HEK293 (cell line): ENCODE measurements around the gene SORBS2.

Experiments
- CTCF ChIP-seq: fragments of 450-650 bp; formaldehyde crosslinking; IDR thresholded peaks from 2 replicates; pipeline ENCODE4 v1.5.1; 2016; ENCODE audit warnings: missing biosample characterization, missing genetic modification characterization
- HOXD13 ChIP-seq: sonication (generic); formaldehyde crosslinking; IDR thresholded peaks from 2 replicates; pipeline ENCODE4 v1.8.0; 2022; ENCODE audit warnings: missing genetic modification reagents, borderline replicate concordance
- KLF7 ChIP-seq: fragments of 450-650 bp; formaldehyde crosslinking; IDR thresholded peaks from 2 replicates; pipeline ENCODE4 v1.5.1; 2016; ENCODE audit warnings: missing biosample characterization, missing genetic modification characterization, borderline replicate concordance
- ZNF660 ChIP-seq: fragments of 450-650 bp; IDR thresholded peaks from 2 replicates; pipeline ENCODE4 v1.5.1; 2018; ENCODE audit warnings: missing biosample characterization, mild to moderate bottlenecking, missing genetic modification characterization
- TF ChIP-seq, protein P1 (sequence below): fragments of 450-650 bp; formaldehyde crosslinking; conservative IDR thresholded peaks from 2 replicates; pipeline ENCODE4 v1.5.1; 2016; ENCODE audit warnings: low read depth, missing biosample characterization, missing genetic modification characterization

- TF ChIP-seq KLF7 (tag by site-specific recombination) = no peak
- no peak for TF ChIP-seq CTCF
- TF ChIP-seq, protein P1, sequence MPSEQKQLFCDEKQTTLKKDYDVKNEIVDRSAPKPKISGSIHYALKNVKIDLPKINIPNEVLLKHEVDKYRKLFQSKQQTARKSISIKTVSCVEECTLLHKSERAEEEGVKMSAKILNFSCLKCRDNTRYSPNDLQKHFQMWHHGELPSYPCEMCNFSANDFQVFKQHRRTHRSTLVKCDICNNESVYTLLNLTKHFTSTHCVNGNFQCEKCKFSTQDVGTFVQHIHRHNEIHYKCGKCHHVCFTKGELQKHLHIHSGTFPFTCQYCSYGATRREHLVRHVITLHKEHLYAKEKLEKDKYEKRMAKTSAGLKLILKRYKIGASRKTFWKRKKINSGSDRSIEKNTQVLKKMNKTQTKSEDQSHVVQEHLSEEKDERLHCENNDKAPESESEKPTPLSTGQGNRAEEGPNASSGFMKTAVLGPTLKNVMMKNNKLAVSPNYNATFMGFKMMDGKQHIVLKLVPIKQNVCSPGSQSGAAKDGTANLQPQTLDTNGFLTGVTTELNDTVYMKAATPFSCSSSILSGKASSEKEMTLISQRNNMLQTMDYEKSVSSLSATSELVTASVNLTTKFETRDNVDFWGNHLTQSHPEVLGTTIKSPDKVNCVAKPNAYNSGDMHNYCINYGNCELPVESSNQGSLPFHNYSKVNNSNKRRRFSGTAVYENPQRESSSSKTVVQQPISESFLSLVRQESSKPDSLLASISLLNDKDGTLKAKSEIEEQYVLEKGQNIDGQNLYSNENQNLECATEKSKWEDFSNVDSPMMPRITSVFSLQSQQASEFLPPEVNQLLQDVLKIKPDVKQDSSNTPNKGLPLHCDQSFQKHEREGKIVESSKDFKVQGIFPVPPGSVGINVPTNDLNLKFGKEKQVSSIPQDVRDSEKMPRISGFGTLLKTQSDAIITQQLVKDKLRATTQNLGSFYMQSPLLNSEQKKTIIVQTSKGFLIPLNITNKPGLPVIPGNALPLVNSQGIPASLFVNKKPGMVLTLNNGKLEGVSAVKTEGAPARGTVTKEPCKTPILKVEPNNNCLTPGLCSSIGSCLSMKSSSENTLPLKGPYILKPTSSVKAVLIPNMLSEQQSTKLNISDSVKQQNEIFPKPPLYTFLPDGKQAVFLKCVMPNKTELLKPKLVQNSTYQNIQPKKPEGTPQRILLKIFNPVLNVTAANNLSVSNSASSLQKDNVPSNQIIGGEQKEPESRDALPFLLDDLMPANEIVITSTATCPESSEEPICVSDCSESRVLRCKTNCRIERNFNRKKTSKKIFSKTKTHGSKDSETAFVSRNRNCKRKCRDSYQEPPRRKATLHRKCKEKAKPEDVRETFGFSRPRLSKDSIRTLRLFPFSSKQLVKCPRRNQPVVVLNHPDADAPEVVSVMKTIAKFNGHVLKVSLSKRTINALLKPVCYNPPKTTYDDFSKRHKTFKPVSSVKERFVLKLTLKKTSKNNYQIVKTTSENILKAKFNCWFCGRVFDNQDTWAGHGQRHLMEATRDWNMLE = no peak
- TF ChIP-seq HOXD13 = no peak
- TF ChIP-seq ZNF660 (tag by site-specific recombination) = no peak
These were observed 219.0 kb downstream of the SORBS2 start for GRCh38 chr4:185592845-185593488.
